RPMI8226 (cell line): ENCODE measurements around the gene DNM2.
"Not testable (repeated sequence)": the region's sequence is repeated elsewhere in the genome, so short reads cannot be mapped to it uniquely, and the experiment has no call there.

Experiments
- DNase-seq: peaks from one replicate; pipeline ENCODE4 v3.0.0-alpha.2; 2015

The DNM2 gene

GRCh38 chr19:10872546-10873107 lies 154.7 kb downstream of the DNM2 start:
- DNase-seq = no peak

GRCh38 chr19:10874024-10874423 lies 156.1 kb downstream of the DNM2 start:
- DNase-seq = no peak

- DNase-seq = no peak
Measured at GRCh38 chr19:10876459-10877240, 158.8 kb downstream of the DNM2 start.

DNA sequence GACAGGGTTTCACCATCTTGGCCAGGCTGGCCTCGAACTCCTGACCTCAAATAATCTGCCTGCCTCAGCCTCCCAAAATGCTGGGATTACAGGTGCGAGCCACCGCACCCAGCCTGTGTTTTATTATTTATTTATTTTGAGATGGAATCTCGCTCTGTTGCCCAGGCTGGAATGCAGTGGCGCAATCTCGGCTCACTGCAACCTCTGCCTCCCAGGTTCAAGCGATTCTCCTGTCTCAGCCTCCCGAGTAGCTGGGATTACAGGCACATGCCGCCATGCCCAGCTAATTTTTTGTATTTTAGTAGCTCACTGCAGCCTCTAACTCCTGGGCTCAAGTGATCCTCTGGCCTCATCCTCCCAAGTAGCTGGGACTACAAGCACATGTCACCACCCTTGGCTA lies 159.7 kb downstream of the DNM2 start:
- DNase-seq = not testable (repeated sequence)

- DNase-seq = peak; percentile 50
Measured at GRCh38 chr19:10878253-10878652, 160.4 kb downstream of the DNM2 start.
